ENCODE data around the gene DLG2. TPM values are rescaled to one million over a fixed set of nuclear protein-coding genes. Genes with fewer than 3 reads are reported as not detected.

DLG2 gene
- total and polyA plus RNA-seq, 2 of the 8 experiments (the other 6 are each of a cell fraction or from before 2014, with no cell fraction given) = 1.7 to 14.3 TPM

DNA sequence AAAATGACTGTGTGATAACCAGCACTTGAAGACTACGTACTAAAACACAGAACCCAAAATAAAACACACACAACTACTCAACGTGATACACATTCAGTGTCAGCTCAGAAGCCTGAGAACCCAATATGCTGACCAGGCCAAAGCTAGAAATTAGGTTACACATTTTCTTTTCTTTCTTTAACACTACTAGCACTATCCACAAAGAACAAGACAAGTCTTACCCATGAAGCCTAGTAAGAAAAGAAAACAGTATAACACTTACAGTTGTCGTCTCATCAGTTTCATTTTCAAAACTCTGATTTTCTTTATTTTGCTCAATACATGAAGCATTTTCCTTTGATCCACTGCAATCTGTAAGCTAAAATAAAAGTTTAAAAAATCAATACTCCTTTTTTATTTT lies 472.9 kb downstream of the DLG2 start (continued):
- no peak for TF ChIP-seq ATF2 (IDR thresholded peaks at IDR 0.05; ENCODE audit: low read length)
- TF ChIP-seq CBX8 (IDR thresholded peaks at IDR 0.05; ENCODE audit: borderline replicate concordance, low read depth, low read length) = no peak
- TF ChIP-seq ASH2L (IDR thresholded peaks at IDR 0.05; ENCODE audit: low read length) = no peak
- no peak for TF ChIP-seq KDM5A (IDR thresholded peaks at IDR 0.05; ENCODE audit: low read length)
- no peak for TF ChIP-seq SP4 (IDR thresholded peaks at IDR 0.05; ENCODE audit: low read length)
